Erythroblast (primary cell): ENCODE results near the gene OAS3.

ENCODE experiments used
- GATA1 ChIP-seq: IDR thresholded peaks from 2 replicates; pipeline ENCODE4 v1.6.1; 2011; ENCODE audit warnings: low read depth, mild to moderate bottlenecking, control low read depth, low read length, moderate library complexity
- POLR2A ChIP-seq: IDR thresholded peaks from 2 replicates; pipeline ENCODE4 v1.6.1; 2011; ENCODE audit warnings: mild to moderate bottlenecking, low read length

- no peak for TF ChIP-seq POLR2A
- TF ChIP-seq GATA1, result no peak
Measured at GRCh38 chr12:112932485-112933128, 5.7 kb upstream of the OAS3 start.
